Activated CD8-positive, alpha-beta memory T cell treated with anti-CD3 and anti-CD28 coated beads, Interleukin-2, amount 50 U/mL, for 1 hour (primary cell): Measurements from ENCODE around the gene ELMO1.

Source experiments
- DNase-seq: peaks from one replicate; pipeline ENCODE4 v3.0.0-alpha.2; 2020; ENCODE audit errors: extremely low read depth

ELMO1 gene

GRCh38 chr7:36916116-36916515, 532.5 kb downstream of the ELMO1 start:
- DNase-seq, result no peak

- DNase-seq, result no peak
These were observed 536.9 kb downstream of the ELMO1 start for GRCh38 chr7:36911788-36912187.

- DNase-seq, result no peak
These were observed 537.8 kb downstream of the ELMO1 start for GRCh38 chr7:36910859-36911258.

GRCh38 chr7:36910401-36910800, 538.3 kb downstream of the ELMO1 start:
- DNase-seq, result no peak

GRCh38 chr7:36906956-36907635, 541.6 kb downstream of the ELMO1 start:
- DNase-seq, result no peak

GRCh38 chr7:36906448-36906847, 542.2 kb downstream of the ELMO1 start:
- no peak for DNase-seq

GRCh38 chr7:36905841-36906240, 542.8 kb downstream of the ELMO1 start:
- DNase-seq, result no peak

GRCh38 chr7:36904802-36905201, 543.9 kb downstream of the ELMO1 start:
- no peak for DNase-seq

GRCh38 chr7:36904101-36904500, 544.6 kb downstream of the ELMO1 start:
- no peak for DNase-seq

- no peak for DNase-seq
These were observed 547.5 kb downstream of the ELMO1 start for GRCh38 chr7:36900988-36901710.

- no peak for DNase-seq
These were observed 550.5 kb downstream of the ELMO1 start for GRCh38 chr7:36898186-36898585.

GRCh38 chr7:36896956-36897590, 551.6 kb downstream of the ELMO1 start:
- no peak for DNase-seq

GRCh38 chr7:36896418-36896817, 552.2 kb downstream of the ELMO1 start:
- no peak for DNase-seq

GRCh38 chr7:36895192-36895591, 553.5 kb downstream of the ELMO1 start:
- no peak for DNase-seq

- DNase-seq, result no peak
These were observed 554.5 kb downstream of the ELMO1 start for GRCh38 chr7:36894190-36894589.

GRCh38 chr7:36889182-36889581, 559.5 kb downstream of the ELMO1 start:
- DNase-seq, result no peak

GRCh38 chr7:36887969-36888368, 560.7 kb downstream of the ELMO1 start:
- no peak for DNase-seq

- DNase-seq, result no peak
These were observed 561.4 kb downstream of the ELMO1 start for GRCh38 chr7:36887233-36887632.

GRCh38 chr7:36884910-36885309, 563.8 kb downstream of the ELMO1 start:
- no peak for DNase-seq

GRCh38 chr7:36884351-36884750, 564.3 kb downstream of the ELMO1 start:
- no peak for DNase-seq

- no peak for DNase-seq
These were observed 567.3 kb downstream of the ELMO1 start for GRCh38 chr7:36881233-36881874.

GRCh38 chr7:36880108-36880507, 568.6 kb downstream of the ELMO1 start:
- no peak for DNase-seq

GRCh38 chr7:36879021-36879420, 569.6 kb downstream of the ELMO1 start:
- DNase-seq, result no peak
